GM18873 (cell line): ENCODE results near the gene EIF2S3B.
"Not testable (repeated sequence)": the region's sequence is repeated elsewhere in the genome, so short reads cannot be mapped to it uniquely, and the experiment has no call there.

ENCODE experiments used
- ATAC-seq: cut with Tn5 transposase; IDR thresholded peaks from one replicate; pipeline ENCODE4 v1.9.1; 2021; ENCODE audit warnings: mild to moderate bottlenecking, moderate library complexity, moderate number of reproducible peaks; ENCODE audit not compliant: unreplicated experiment, low FRiP score

Gene EIF2S3B

DNA sequence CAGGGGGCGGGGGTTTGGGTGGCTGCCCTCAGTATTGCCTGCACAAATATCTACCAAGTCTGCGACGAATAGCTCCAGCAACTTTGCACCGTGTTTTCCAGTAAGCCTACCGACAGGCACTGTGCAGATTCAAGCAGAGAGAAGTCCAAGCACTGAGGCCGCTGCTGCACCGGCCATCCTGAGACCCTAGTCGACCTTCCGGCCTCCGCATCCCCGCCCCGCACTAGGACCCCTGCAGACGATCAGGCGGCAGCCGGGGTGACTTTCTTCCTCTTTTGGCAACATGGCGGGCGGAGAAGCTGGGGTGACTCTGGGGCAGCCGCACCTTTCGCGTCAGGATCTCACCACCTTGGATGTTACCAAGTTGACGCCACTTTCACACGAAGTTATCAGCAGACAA is at the start of gene EIF2S3B:
Gene EIF2S3B, plus strand, starts transcription at position 271 of the 400 bp plus-strand sequence. Its CDS starts 13 bp downstream, at position 284.
- no peak for ATAC-seq

DNA sequence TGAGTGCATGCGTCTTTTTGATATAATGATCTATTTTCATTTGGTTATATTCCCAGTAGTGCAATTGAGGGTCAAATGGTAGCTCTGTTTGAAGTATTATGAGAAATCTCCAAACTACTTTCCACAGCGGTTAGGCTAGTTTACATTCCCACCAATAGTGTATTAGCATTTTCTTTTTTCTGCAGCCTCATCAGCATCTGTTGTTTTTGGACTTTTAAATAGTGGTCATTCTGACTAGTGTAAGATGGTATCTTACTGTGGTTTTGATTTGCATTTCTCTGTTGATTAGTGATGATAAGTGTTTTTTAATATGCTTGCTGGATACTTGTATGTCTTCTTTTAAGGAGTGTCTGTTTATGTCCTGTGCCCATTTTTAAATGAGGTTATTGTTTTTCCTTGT is 48.8 kb upstream of the EIF2S3B start:
- ATAC-seq, result no peak

DNA sequence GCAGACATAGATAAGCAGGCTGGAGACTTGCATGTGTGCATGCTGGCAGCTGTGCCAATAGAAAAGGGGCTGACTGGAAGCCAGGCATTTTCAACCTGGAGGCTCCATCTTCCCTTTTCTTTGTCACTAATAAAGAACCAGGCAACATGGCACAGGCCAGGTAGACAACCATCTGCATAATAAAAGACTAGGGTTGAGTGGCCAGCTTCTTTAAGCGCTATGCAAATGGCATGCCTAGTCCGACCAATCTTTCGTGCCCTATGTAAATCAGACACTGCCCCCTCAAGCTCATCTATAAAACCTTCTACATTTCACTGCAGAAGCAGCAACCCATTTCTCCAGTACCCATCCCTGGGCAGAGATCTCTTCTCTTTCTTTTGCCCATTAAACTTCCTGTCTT is 47.9 kb upstream of the EIF2S3B start:
- ATAC-seq, result no peak

DNA sequence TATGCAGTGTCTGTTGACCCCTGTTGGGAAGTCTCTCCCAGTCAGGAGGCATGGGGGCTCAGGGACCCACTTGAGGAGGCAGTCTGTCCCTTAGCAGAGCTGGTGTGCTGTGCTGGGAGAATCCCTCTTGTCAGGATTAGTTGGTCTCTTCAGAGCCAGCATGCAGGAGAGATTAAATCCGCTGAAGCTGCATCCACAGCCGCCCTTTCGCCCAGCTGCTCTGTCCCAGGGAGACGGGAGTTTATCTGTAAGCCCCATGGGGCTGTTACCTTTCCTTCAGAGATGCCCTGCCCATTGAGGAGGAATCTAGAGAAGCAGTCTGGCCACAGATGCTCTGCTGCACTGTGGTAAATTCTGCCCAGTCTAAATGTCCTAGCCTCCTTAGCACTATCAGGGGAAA is 39.4 kb upstream of the EIF2S3B start:
- no peak for ATAC-seq

DNA sequence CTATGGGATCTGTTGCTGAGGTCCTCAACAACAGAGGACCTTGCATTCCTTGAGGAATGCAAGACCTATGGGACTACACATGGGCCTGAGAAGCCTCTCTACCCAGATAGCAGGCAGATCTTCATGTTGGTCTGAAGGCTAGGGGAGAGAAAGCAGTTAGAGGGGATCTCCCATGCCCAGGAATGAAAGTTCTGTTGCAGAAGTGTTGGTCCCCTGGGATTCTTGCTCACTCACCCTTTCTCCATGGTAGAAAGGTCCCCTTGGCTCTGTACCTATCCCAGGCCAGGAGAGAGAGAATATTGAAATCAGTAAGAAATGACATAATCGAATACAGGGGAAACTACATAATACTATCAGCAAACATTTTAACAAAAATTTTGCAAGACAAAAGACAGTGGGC is 36.0 kb upstream of the EIF2S3B start:
- ATAC-seq, result no peak

DNA sequence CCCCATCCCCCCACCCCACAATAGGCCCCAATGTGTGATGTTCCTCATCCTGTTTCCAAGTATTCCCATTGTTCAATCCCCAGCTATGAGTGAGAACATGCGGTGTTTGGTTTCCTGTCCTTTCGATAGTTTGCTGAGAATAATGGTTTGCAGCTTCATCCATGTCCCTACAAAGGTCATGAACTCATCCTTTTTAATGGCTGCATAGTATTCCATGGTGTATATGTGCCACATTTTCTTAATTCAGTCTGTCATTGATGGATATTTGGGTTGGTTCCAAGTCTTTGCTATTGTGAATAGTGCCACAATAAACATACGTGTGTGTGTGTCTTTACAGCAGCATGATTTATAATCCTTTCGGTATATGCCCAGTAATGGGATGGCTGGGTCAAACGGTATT is 32.9 kb upstream of the EIF2S3B start:
- not testable (repeated sequence) for ATAC-seq

DNA sequence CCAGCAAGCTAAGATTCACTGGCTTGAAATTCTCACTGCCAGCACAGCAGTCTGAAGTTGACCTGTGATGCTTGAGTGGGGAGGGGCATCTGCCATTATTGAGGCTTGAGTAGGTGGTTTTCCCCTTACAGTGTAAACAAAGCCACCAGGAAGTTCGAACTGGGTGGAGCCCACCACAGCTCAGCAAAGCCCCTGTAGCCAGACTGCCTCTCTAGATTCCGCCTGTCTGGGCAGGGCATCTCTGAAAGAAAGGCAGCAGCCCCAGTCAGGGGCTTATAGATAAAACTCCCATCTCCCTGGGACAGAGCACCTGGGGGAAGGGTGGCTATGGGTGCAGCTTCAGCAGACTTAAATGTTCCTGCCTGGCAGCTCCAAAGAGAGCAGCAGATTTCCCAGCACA is 23.8 kb upstream of the EIF2S3B start:
- not testable (repeated sequence) for ATAC-seq

DNA sequence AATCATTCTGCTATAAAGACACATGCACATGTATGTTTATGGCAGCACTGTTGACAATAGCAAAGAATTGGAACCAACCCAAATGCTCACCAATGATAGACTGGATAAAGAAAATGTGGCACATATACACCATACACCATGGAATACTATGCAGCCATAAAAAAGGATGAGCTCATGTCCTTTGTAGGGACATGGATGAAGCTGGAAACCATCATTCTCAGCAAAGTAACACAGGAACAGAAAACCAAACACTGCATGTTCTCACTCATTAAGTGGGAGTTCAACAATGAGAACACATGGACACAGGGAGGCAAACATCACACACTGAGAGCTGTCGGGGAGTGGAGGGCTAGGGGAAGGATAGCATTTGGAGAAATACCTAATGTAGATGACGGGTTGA is 18.4 kb upstream of the EIF2S3B start:
- ATAC-seq, result not testable (repeated sequence)

DNA sequence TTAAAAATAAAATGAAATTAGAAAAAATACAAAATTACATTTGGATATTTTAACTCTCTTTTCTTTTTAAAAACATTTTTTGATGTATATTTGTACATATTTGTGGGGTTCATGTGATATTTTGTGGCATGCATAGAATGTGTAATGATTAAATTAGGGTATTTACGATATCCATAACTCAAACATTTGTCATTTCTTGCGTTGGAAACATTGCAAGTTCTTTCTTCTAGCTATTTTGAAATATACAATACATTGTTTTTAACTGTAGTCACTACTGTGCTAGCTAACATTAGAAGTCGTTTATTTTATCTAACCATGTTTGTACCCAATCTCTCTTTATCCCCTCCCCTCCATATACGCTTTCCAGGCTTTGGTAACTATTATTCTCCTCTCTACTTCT is 13.9 kb upstream of the EIF2S3B start:
- no peak for ATAC-seq

DNA sequence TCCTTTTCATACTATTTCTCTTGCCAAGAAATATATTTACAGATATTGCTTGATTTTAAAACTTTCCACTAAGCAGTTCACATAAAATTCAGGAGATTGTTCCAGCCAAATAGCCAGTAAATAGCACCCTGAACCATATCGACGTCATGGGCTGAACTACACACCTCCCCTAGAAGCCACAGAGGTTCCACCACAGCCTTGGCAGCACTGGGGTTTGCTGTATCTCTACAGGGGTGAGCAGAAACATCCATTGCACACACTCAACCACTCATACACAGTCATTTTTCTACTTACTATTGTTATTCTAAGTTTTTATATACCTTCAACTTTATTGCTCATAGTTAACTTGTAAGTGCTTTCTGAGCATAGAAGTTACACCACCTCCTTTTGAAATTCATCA is 8.1 kb upstream of the EIF2S3B start:
- no peak for ATAC-seq

DNA sequence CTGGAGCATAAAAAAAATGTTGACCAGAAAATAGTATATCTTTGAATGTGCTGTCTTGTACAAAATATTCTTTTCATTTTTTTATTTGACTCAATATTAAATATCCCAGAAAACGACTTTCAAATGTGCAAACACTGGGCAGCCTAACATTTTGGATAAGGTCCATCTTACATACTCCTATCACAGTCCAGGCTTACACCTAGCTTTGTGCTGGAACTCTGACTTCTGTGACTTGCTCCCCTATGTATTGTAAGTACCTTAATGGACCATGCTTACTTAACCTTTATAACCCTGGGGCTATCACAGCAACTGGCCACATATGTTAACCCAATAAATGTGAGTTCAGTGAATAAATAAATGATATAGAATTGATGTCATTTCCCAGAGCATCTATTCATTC is 7.6 kb upstream of the EIF2S3B start:
- no peak for ATAC-seq

DNA sequence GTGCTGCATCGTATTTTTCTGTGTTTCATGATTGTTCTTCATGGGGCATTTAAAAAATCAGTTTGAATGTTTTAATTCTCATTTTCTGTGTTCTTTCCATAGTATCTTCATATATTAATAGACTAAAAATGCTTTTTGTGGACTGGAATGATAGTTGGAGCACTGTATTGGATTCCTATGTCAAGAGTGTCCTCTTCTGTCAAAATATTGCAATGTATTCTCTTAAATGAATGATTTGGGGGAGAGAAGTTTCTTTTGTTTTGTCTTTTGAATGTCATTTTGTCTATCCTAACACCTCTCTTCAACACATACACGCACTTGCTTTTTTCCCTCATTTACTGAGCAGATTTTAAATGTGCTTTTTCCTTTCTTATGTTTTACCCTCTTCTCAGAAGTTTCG is 4.7 kb upstream of the EIF2S3B start:
- ATAC-seq, result no peak

DNA sequence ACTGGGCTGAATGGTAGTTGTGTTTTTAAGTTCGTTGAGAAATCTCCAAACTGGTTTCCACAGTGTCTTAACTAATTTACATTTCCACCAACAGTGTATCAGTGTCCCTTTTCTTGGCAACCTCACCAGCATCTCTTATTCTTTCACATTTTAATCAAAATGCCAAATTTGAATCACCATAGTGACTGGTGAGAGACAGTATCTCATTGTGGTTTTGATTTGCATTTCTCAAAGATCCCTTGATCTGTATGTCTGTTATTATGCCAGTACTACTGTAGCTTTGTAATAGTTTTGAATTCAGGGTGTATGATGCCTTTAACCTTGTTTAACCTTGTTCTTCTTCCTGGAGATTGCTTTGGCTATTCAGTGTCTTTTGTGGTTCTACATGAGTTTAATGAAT is 2.2 kb upstream of the EIF2S3B start:
- no peak for ATAC-seq

DNA sequence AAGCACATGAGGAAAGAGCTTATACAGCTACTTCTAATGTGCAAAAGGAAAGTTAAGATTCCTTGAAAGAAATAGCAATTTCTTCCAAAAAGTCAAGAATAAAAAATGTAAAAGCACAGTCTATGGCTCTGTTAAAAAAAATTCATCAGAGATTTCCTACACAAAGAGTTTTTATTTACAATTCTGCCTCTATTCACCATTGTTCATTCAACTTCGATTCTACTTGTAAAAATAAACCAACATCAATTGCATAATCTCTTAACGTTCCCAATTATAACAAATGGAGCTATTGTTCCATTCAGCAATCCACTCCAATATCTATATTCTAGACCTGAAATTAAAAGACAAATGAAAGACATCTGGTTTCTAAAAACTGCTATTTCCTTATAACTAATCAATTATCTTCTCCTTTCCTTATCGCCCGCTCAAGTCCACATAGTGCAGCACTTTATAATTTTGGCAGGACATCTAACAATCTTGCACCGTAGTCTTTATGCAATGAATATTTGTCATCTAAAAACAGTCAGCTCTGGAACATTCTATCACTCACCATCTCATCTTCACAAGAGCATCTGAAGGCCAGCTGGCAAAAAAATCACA is 6.2 kb downstream of the EIF2S3B start:
- no peak for ATAC-seq

DNA sequence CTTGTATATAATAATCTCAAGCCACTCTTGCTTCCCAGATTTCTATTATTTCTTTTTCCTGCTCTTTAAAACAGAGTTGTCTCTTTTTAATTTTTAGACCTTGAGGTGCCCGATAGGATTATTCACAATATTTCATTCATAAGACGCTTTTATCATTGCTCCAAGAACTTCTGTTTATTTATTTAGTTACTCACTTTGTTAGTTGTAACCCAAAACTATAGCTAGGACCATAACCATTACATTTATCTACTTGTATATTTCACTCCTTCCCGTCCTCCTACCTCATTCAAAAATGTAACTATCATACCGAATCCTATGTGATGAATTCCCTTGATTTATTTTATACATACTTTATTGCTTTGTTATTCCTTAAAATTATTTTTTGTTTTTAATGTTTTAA is 7.1 kb downstream of the EIF2S3B start:
- ATAC-seq, result no peak

DNA sequence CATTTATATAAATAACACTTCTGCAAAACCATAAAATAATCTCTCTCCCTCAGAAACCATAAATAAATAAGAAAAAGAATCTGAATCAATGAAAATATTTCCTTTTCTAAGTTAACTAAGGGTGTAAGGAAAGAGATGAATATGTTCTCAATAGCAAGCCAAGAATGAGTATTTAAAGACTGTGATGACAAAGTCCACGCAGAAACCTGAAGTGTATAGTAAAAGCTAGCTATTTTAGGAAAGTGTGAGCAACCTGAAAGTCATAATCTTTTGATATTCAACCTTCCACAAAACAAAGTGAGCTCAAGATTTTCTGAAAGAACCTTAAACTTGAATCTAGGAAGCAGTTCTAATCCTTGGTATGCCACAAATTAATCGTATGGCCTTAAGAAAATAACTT is 15.9 kb downstream of the EIF2S3B start:
- ATAC-seq, result no peak

DNA sequence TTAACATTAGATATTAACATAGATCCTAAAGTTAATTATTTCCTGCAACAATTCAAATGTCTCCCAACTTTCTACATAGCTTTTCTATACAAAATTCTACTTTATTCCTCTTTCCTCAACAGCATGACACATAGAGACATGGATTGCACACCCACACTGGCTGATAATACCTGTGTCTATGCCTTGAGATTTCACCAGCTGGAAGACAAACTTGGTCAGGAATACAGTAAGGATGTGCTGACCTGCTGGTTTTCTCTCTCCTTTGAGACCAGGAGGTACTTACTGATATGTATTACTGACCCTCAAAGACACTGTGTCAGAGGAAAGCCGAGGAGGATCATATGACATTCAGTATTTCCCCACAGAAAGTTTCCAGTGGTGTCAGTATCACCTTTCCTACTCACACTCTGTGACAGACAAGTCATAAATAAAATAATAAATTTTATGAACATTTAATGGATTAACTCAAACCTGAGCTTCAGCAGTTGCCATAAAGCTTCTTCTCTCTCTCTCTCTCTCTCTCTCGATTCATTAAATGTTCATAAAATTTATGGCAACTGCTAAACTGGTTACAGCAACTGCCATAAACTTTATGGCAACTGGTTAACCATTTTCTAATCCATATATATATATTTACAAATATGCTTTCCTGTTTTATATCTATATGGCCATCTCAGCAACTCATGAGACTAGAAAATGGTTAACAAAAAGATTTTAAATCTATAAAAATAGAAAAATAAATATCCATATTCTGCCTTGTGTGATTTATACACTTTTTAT is 22.7 kb downstream of the EIF2S3B start:
- no peak for ATAC-seq

DNA sequence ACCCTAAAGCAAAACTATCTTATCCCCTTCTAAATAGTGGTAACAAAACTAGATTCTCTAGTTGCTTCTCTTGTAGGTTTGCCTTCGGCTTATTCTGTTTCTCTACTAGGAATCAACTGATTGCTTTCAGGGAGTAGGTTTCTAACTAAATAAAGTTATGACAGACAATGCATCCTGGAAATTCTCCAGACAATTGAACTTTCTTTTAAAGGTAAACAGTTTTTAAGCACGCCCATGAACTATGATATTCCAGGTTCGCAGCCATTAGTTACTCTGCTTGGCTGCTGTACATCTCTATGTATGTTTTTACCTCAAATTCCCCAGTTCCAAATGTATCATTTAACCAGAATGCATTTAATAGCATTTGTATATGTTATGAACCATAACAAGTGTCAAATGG is 23.9 kb downstream of the EIF2S3B start:
- ATAC-seq, result no peak

DNA sequence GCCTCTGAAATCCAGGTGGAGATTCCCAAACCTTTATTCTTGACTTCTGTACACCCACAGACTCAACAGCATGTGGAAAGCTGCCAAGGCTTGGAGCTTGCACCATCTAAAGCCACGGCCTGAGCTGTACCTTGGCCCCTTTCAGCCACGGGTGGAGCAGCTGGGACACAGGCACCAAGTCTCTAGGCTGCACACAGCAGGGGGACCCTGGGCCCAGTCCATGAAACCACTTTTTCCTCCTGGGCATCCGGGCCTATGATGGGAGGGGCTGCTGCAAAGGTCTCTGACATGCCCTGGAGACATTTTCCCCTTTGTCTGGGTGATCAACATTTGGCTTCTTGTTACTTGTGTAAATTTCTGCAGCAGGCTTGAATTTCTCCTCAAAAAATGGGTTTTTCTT is 32.0 kb downstream of the EIF2S3B start:
- ATAC-seq, result no peak

DNA sequence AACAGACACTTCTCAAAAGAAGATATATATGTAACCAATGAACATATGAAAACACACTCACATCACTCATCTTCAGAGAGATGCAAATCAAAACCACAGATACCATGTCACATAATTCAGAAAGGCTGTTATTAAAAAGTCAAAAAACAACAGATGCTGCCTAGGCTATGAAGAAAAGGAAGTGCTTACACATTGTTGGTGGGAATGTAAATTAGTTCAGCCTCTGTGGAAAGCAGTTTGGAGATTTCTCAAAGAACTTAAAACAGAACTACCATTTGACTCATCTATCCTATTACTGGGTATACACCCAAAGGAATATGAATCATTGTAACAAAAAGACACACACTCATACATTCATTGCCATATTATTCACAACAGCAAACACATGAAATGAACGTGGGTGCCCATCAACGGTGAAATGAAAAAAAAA is 35.1 kb downstream of the EIF2S3B start:
- ATAC-seq, result peak; percentile 95

DNA sequence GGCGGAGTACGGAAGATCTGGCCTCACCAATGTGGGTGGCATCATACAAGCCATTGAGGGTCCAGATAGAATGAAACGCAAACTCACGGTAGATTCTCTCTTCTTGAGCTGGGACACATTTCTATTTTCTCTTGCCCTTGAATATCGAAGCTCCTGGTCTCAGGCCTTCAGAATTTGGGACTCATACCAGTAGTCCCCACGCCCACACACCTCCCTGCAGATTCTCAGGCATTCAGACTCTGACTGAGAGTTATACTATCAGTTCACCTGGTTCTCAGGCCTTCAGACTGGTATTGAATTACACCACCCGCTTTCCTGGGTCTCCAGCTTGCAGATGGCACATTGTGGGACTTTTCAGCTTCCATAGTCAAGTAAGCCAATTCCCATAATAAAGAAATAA is 37.8 kb downstream of the EIF2S3B start:
- ATAC-seq, result no peak

DNA sequence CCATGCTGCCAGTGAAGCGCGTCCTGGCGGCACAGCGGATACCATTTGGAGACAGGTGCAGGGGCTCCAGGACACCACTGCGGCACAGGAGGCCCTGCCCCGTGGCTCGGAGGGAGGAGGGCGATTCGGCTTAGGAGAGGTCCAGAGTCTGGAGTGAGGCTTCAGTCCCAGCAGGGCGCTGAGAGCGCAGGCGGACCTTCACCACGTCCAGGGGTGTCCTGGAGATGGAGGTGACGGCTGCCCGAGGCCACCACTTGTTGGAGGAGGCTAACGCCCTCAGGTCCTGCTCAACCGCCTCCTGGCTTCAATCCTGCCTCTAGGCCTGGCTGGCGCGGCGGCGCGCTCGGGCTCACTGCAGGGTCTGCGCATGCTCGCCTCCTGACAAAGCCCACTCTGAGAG is 45.7 kb downstream of the EIF2S3B start:
- ATAC-seq, result no peak
